K562 treated with DMSO at 1 percent for 24 hours (cell line): ENCODE results near the gene AAGAB. TPM values are rescaled to one million over a fixed set of nuclear protein-coding genes. Genes with fewer than 3 reads are reported as not detected.

Experiments
- total RNA-seq: library from RNA; unstranded; fragments of 300-600 nt; gene quantifications from 2 replicates; pipeline ENCODE4 v1.2.3, GENCODE V29; 2022; ENCODE audit warnings: low read depth; ENCODE audit not compliant: insufficient read depth

AAGAB gene
- 39.9 and 43.9 TPM in 2 replicates for total RNA-seq

GRCh38 chr15:67254238-67255175, at the start of gene AAGAB, which contains the start of gene IQCH:
Gene AAGAB (minus strand): TSS chr15:67254661. CDS start chr15:67254631, 30 bp downstream.
Gene IQCH (plus strand): TSS chr15:67254786. CDS start chr15:67254897, 111 bp downstream.

Other genes with a start within 250 kb of the AAGAB start
- 22.2 and 23.6 TPM in 2 replicates for gene SMAD3, start 189.1 kb downstream of the AAGAB start, total RNA-seq
- 2.2 and 2.8 TPM in 2 replicates for gene IQCH, start 125 bp upstream of the AAGAB start, total RNA-seq